Osteoblast (primary cell): ENCODE results near the gene DYNC2LI1. TPM values are rescaled to one million over a fixed set of nuclear protein-coding genes. Genes with fewer than 3 reads are reported as not detected.

Experiments
- DNase-seq: peaks from one replicate; pipeline ENCODE4 v3.0.0; 2011; ENCODE audit warnings: low spot score, mixed read lengths; ENCODE audit not compliant: insufficient read length; ENCODE audit errors: missing footprints
- H2AFZ ChIP-seq: 2 replicates; pipeline ENCODE4 v1.6.0; 2011; ENCODE audit warnings: mild to moderate bottlenecking, low read length
- H3K27ac ChIP-seq: 2 replicates; pipeline ENCODE4 v1.5.1; 2011; ENCODE audit warnings: mild to moderate bottlenecking, low read depth, low read length, moderate library complexity
- H3K27me3 ChIP-seq: 2 replicates; pipeline ENCODE4 v1.6.0; 2012; ENCODE audit warnings: mild to moderate bottlenecking, control low read depth, inconsistent platforms, low read length, moderate library complexity; ENCODE audit not compliant: insufficient read depth
- H3K36me3 ChIP-seq: 2 replicates; pipeline ENCODE4 v1.5.1; 2011; ENCODE audit warnings: mild to moderate bottlenecking, low read length, control low read depth, moderate library complexity; ENCODE audit not compliant: insufficient read depth
- H3K4me1 ChIP-seq: 2 replicates; pipeline ENCODE4 v1.5.1; 2011; ENCODE audit warnings: mild to moderate bottlenecking, low read length, control low read depth, moderate library complexity; ENCODE audit not compliant: insufficient read depth
- H3K4me2 ChIP-seq: 2 replicates; pipeline ENCODE4 v1.6.0; 2011; ENCODE audit warnings: mild to moderate bottlenecking, low read length; ENCODE audit not compliant: insufficient read depth
- H3K4me3 ChIP-seq: fragments of 200-600 bp; sonication (generic); 3 replicates; pipeline ENCODE4 v1.5.1; 2012; ENCODE audit warnings: mild to moderate bottlenecking, low read length, inconsistent platforms; ENCODE audit not compliant: insufficient read depth
- H3K79me2 ChIP-seq: 2 replicates; pipeline ENCODE4 v1.6.0; 2012; ENCODE audit warnings: mild to moderate bottlenecking, low read length, control low read depth, inconsistent platforms; ENCODE audit not compliant: insufficient read depth
- H3K9me3 ChIP-seq: 2 replicates; pipeline ENCODE4 v1.5.1; 2011; ENCODE audit warnings: low read depth, low read length, control low read depth
- H4K20me1 ChIP-seq: 2 replicates; pipeline ENCODE4 v1.6.0; 2012; ENCODE audit warnings: mild to moderate bottlenecking, low read length, control low read depth; ENCODE audit not compliant: insufficient read depth
- total RNA-seq: library from RNA; depleted of rRNA; stranded (reverse); fragments of >200 nt; gene quantifications from 2 replicates; pipeline ENCODE4 v1.2.3, GENCODE V29; 2012
- TF ChIP-seq, protein P1 (sequence below): IDR thresholded peaks from 2 replicates; pipeline ENCODE4 v1.5.1; 2011; ENCODE audit warnings: mild to moderate bottlenecking, low read depth, low read length, moderate library complexity; ENCODE audit errors: extremely low read depth

Gene DYNC2LI1
- total RNA-seq, 1 donor: 26.8 TPM

GRCh38 chr2:43752302-43752701, 21.5 kb upstream of the DYNC2LI1 start:
- Histone ChIP-seq H3K36me3 (no peaks in the 10 kb centered on the region), H3K27me3 (no peaks in the 10 kb centered on the region), H3K9me3 (no peaks in the 10 kb centered on the region), H3K4me2 (no peak overlapping the region), H3K4me1 (peaks cover 6% of the 10 kb centered on the region), H3K4me3 (no peak overlapping the region), H4K20me1 (no peaks in the 10 kb centered on the region), H3K27ac (no peak overlapping the region), H3K79me2 (no peaks in the 10 kb centered on the region), H2AFZ (no peak overlapping the region)
- no peak for DNase-seq
- TF ChIP-seq, protein P1, sequence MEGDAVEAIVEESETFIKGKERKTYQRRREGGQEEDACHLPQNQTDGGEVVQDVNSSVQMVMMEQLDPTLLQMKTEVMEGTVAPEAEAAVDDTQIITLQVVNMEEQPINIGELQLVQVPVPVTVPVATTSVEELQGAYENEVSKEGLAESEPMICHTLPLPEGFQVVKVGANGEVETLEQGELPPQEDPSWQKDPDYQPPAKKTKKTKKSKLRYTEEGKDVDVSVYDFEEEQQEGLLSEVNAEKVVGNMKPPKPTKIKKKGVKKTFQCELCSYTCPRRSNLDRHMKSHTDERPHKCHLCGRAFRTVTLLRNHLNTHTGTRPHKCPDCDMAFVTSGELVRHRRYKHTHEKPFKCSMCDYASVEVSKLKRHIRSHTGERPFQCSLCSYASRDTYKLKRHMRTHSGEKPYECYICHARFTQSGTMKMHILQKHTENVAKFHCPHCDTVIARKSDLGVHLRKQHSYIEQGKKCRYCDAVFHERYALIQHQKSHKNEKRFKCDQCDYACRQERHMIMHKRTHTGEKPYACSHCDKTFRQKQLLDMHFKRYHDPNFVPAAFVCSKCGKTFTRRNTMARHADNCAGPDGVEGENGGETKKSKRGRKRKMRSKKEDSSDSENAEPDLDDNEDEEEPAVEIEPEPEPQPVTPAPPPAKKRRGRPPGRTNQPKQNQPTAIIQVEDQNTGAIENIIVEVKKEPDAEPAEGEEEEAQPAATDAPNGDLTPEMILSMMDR: no peak

DNA sequence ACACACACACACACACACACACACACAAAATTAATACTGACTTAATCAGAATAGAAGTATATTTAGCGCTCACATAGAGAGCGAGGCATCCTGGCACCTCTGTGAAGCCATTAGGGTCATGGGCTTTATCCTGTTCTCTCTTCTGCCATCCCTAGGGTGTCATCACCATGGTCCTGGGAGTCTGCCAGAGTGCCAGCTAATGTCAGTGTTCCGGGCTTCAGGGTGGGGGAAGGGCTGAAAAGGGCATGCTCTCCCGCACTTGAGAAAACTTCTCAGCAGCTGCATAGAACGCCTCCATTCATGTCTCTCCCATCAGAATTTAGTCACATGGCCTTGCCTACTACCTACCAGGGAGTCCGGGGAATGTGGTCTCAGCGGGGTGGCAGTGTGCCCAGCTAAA, 19.7 kb upstream of the DYNC2LI1 start:
- Histone ChIP-seq H3K27me3 (no peaks in the 10 kb centered on the region), H2AFZ (no peak overlapping the region), H3K4me2 (no peak overlapping the region), H3K4me3 (no peak overlapping the region), H3K27ac (no peak overlapping the region), H3K9me3 (no peaks in the 10 kb centered on the region), H3K36me3 (no peaks in the 10 kb centered on the region), H3K4me1 (peaks cover 13% of the 10 kb centered on the region), H3K79me2 (no peaks in the 10 kb centered on the region), H4K20me1 (no peaks in the 10 kb centered on the region)
- TF ChIP-seq, protein P1: no peak
- DNase-seq: no peak

- H3K4me3 ChIP-seq: no peak overlapping the region
- H3K79me2 ChIP-seq: no peaks in the 10 kb centered on the region
- TF ChIP-seq, protein P1: no peak
- peak overlapping the region; percentile 90 for H3K27ac ChIP-seq
- no peak overlapping the region for H2AFZ ChIP-seq
- H3K4me2 ChIP-seq: peak overlapping the region; percentile 62
- peaks cover 17% of the 10 kb centered on the region for H3K4me1 ChIP-seq
- H3K9me3 ChIP-seq: no peaks in the 10 kb centered on the region
- no peaks in the 10 kb centered on the region for H4K20me1 ChIP-seq
- DNase-seq: no peak
- H3K27me3 ChIP-seq: no peaks in the 10 kb centered on the region
- no peaks in the 10 kb centered on the region for H3K36me3 ChIP-seq
Observed at GRCh38 chr2:43758739-43759138, 15.1 kb upstream of the DYNC2LI1 start.

DNA sequence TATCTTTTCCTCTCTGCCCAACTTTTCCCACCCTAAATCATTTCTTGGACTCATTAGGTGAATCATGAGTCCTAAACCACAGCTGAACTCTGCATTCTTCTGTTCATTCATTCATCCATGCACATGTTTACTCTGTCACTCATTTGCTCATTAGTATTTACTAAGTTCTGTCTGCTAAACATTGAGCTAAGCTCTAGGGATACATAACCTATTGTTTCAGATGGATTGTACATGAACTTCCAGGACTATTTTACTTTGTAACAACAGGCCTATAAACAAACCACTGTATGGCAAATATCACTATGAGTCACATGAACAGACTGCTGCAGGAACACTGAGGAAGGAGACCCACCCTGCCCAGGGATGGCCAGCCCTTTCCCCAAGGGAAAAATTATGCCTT, 14.6 kb upstream of the DYNC2LI1 start:
- H3K79me2 ChIP-seq: no peaks in the 10 kb centered on the region
- peak overlapping the region; percentile 62 for H3K4me2 ChIP-seq
- no peak overlapping the region for H3K4me3 ChIP-seq
- TF ChIP-seq, protein P1: no peak
- no peaks in the 10 kb centered on the region for H3K36me3 ChIP-seq
- H3K9me3 ChIP-seq: no peaks in the 10 kb centered on the region
- no peaks in the 10 kb centered on the region for H4K20me1 ChIP-seq
- no peaks in the 10 kb centered on the region for H3K27me3 ChIP-seq
- DNase-seq: peak; percentile 80
- peak overlapping the region; percentile 90 for H3K27ac ChIP-seq
- peaks cover 15% of the 10 kb centered on the region for H3K4me1 ChIP-seq
- H2AFZ ChIP-seq: no peak overlapping the region
